Vagina (tissue), 2 donors: ENCODE results near the gene GH2.
"Not testable (repeated sequence)": the region's sequence is repeated elsewhere in the genome, so short reads cannot be mapped to it uniquely, and the experiment has no call there.

Experiments used
- CTCF ChIP-seq, 3 experiments: fragments of 450-650 bp in 2 of 3; fragments of 200-600 bp in 1 of 3; sonication (generic) in 1 of 3; IDR thresholded peaks; one replicate each; pipeline ENCODE4 v1.5.1; 2017 to 2019; ENCODE audit warnings: antibody characterized with exemption in 3 of 3, mild to moderate bottlenecking in 2 of 3, moderate library complexity in 2 of 3
- POLR2A ChIP-seq, 2 donors: fragments of 450-650 bp; IDR thresholded peaks; one replicate each; pipeline ENCODE4 v1.6.1; 2017; ENCODE audit warnings: antibody characterized with exemption in 2 of 2, mild to moderate bottlenecking in 2 of 2, moderate library complexity in 2 of 2
- POLR2AphosphoS5 ChIP-seq, 2 donors: sonication (generic); formaldehyde crosslinking; IDR thresholded peaks; one replicate each; pipeline ENCODE4 v1.9.0; 2017; ENCODE audit warnings: antibody characterized with exemption in 2 of 2, mild to moderate bottlenecking in 2 of 2, low read depth in 1 of 2; ENCODE audit not compliant: insufficient read depth in 1 of 2

- not testable (repeated sequence) for TF ChIP-seq CTCF (IDR thresholded peaks at IDR 0.05); POLR2AphosphoS5 (IDR thresholded peaks at IDR 0.05; ENCODE audit: insufficient read depth in 1 of 2, low read depth in 1 of 2); POLR2A (IDR thresholded peaks at IDR 0.05)
Observed at GRCh38 chr17:63878413-63878812, 3.3 kb downstream of the GH2 start.
